Upper lobe of left lung (tissue), 6 donors: ENCODE measurements around the gene OSBPL3. TPM values are rescaled to one million over a fixed set of nuclear protein-coding genes. Genes with fewer than 3 reads are reported as not detected.

Source experiments
- ATAC-seq, 2 donors: fragments of 200-7000 bp; cut with Tn5 transposase; one replicate each; pipeline ENCODE4 v1.9.1; 2022; ENCODE audit warnings: mild to moderate bottlenecking in 2 of 2, moderate library complexity in 2 of 2; ENCODE audit not compliant: low FRiP score in 2 of 2
- DNase-seq, 2 donors: peaks; one replicate each; pipeline ENCODE4 v3.0.0-alpha.2; 2019 to 2020
- H3K27ac ChIP-seq, 4 donors: fragments of 200-600 bp; sonication (generic); one replicate each; pipeline ENCODE4 v1.5.1; 2016 to 2019
- H3K27me3 ChIP-seq, 4 donors: fragments of 200-600 bp; sonication (generic); one replicate each; pipeline ENCODE4 v1.5.1; 2017 to 2019
- H3K36me3 ChIP-seq, 4 donors: fragments of 200-600 bp; sonication (generic); one replicate each; pipeline ENCODE4 v1.5.1; 2016 to 2019
- H3K4me1 ChIP-seq, 4 donors: fragments of 200-600 bp; sonication (generic); one replicate each; pipeline ENCODE4 v1.5.1; 2018 to 2019
- H3K4me3 ChIP-seq, 4 donors: fragments of 200-600 bp; sonication (generic); one replicate each; pipeline ENCODE4 v1.5.1; 2017 to 2019; ENCODE audit warnings: mild to moderate bottlenecking in 2 of 4, moderate library complexity in 1 of 4
- H3K9me3 ChIP-seq, 4 donors: fragments of 200-600 bp; sonication (generic); one replicate each; pipeline ENCODE4 v1.5.1; 2018 to 2019
- CTCF ChIP-seq, 6 experiments: fragments of 450-650 bp in 4 of 6; fragments of 200-600 bp in 2 of 6; sonication (generic) in 2 of 6; IDR thresholded peaks; one replicate each; pipeline ENCODE4 v1.5.1; 2016 to 2019; ENCODE audit warnings: antibody characterized with exemption in 6 of 6
- EP300 ChIP-seq, 4 donors: sonication (generic); formaldehyde crosslinking; IDR thresholded peaks; one replicate each; pipeline ENCODE4 v1.5.1; 2017; ENCODE audit warnings: antibody characterized with exemption in 4 of 4, control low read depth in 2 of 4
- POLR2A ChIP-seq, 4 donors: fragments of 450-650 bp; IDR thresholded peaks; one replicate each; pipeline ENCODE4 v1.5.1; 2016 to 2017; ENCODE audit warnings: antibody characterized with exemption in 4 of 4, mild to moderate bottlenecking in 2 of 4
- POLR2AphosphoS5 ChIP-seq, 2 donors: sonication (generic); formaldehyde crosslinking; IDR thresholded peaks; one replicate each; pipeline ENCODE4 v1.5.1; 2017; ENCODE audit warnings: antibody characterized with exemption in 2 of 2
- WGBS, 2 donors: methylation state at CpG; one replicate each; pipeline ENCODE4 v1.1.5; 2017 to 2018; 5-methylcytosine and 5-hydroxymethylcytosine counted together
- total RNA-seq, 6 donors: library from RNA; depleted of rRNA in 4 of 6; stranded (reverse); fragments of >200 nt in 4 of 6; gene quantifications; one replicate each; pipeline versions ENCODE4 v1.1.0 to v1.2.1, GENCODE V29; 2016 to 2021
- donor health status: DM: no; HTN: no; CAD: no; lungs with moderate emphysema.
- donor health status: DM: no; HTN: yes; CAD: no; lungs with severe emphysema.

The OSBPL3 gene
- total RNA-seq, 6 donors from 2014 or later: 17.5 to 55.5 (median 21.7) TPM

- Histone ChIP-seq H3K4me1 (no peaks in the 10 kb centered on the region), H3K36me3 (no peaks in the 10 kb centered on the region), H3K4me3 (no peak overlapping the region), H3K27me3 (no peaks in the 10 kb centered on the region), H3K9me3 (no peaks in the 10 kb centered on the region), H3K27ac (peak overlapping the region in 2 of 4 donors; percentile 18 to 53)
- ATAC-seq (peak in 1 of 2 donors; percentile 44), DNase-seq (no peak)
- 66 to 73% methylated on average over 4 of the region's 4 CpGs for WGBS, 2 donors
- no peak for TF ChIP-seq CTCF (IDR thresholded peaks at IDR 0.05)
- no peak for TF ChIP-seq POLR2AphosphoS5 (IDR thresholded peaks at IDR 0.05)
- TF ChIP-seq POLR2A (IDR thresholded peaks at IDR 0.05): no peak
- TF ChIP-seq EP300 (IDR thresholded peaks at IDR 0.05): no peak
Observed at GRCh38 chr7:24786306-24786705, 193.7 kb downstream of the OSBPL3 start.

- no peak overlapping the region for H3K27ac ChIP-seq
- no peak for TF ChIP-seq POLR2AphosphoS5 (IDR thresholded peaks at IDR 0.05)
- no peak for TF ChIP-seq EP300 (IDR thresholded peaks at IDR 0.05)
- TF ChIP-seq POLR2A (IDR thresholded peaks at IDR 0.05): no peak
- no peak for TF ChIP-seq CTCF (IDR thresholded peaks at IDR 0.05)
- no peak overlapping the region for H3K4me3 ChIP-seq
- WGBS, 2 donors: 88 to 91% methylated on average over 5 of the region's 5 CpGs
- H3K27me3 ChIP-seq: no peaks in the 10 kb centered on the region
- H3K4me1 ChIP-seq: no peaks in the 10 kb centered on the region
- H3K9me3 ChIP-seq: no peaks in the 10 kb centered on the region
- ATAC-seq (no peak), DNase-seq (no peak)
- H3K36me3 ChIP-seq: no peaks in the 10 kb centered on the region
Observed at GRCh38 chr7:24784277-24784676, 195.7 kb downstream of the OSBPL3 start.

- Histone ChIP-seq H3K36me3 (no peaks in the 10 kb centered on the region), H3K9me3 (no peaks in the 10 kb centered on the region), H3K27me3 (no peaks in the 10 kb centered on the region), H3K4me1 (no peaks in the 10 kb centered on the region), H3K4me3 (no peak overlapping the region), H3K27ac (no peak overlapping the region)
- ATAC-seq (no peak), DNase-seq (no peak)
- 77 to 93% methylated on average over 2 of the region's 2 CpGs for WGBS, 2 donors
- TF ChIP-seq CTCF (IDR thresholded peaks at IDR 0.05): no peak
- no peak for TF ChIP-seq POLR2AphosphoS5 (IDR thresholded peaks at IDR 0.05)
- TF ChIP-seq EP300 (IDR thresholded peaks at IDR 0.05): no peak
- no peak for TF ChIP-seq POLR2A (IDR thresholded peaks at IDR 0.05)
Observed at GRCh38 chr7:24783698-24784097, 196.3 kb downstream of the OSBPL3 start.

- Histone ChIP-seq H3K27me3 (no peaks in the 10 kb centered on the region), H3K9me3 (no peaks in the 10 kb centered on the region), H3K27ac (no peak overlapping the region), H3K4me1 (no peaks in the 10 kb centered on the region), H3K36me3 (no peaks in the 10 kb centered on the region), H3K4me3 (no peak overlapping the region)
- DNase-seq (peak in 1 of 2 donors; percentile 56), ATAC-seq (peak; percentile 34 to 55)
- TF ChIP-seq POLR2A (IDR thresholded peaks at IDR 0.05): peak in 1 of 4 donors; percentile 32
- TF ChIP-seq POLR2AphosphoS5 (IDR thresholded peaks at IDR 0.05): no peak
- 60 to 89% methylated on average over 4 of the region's 4 CpGs for WGBS, 2 donors
Observed at GRCh38 chr7:24781106-24781505, 198.9 kb downstream of the OSBPL3 start.

- Histone ChIP-seq H3K27ac (peak overlapping the region in 1 of 4 donors; percentile 32), H3K36me3 (no peaks in the 10 kb centered on the region), H3K9me3 (no peaks in the 10 kb centered on the region), H3K4me3 (no peak overlapping the region), H3K27me3 (no peaks in the 10 kb centered on the region), H3K4me1 (no peaks in the 10 kb centered on the region)
- DNase-seq (no peak), ATAC-seq (no peak)
- WGBS, 2 donors: 65 to 86% methylated on average over 2 of the region's 2 CpGs
- no peak for TF ChIP-seq CTCF (IDR thresholded peaks at IDR 0.05)
- TF ChIP-seq POLR2AphosphoS5 (IDR thresholded peaks at IDR 0.05): no peak
- no peak for TF ChIP-seq POLR2A (IDR thresholded peaks at IDR 0.05)
- TF ChIP-seq EP300 (IDR thresholded peaks at IDR 0.05): no peak
Observed at GRCh38 chr7:24779283-24779655, 200.7 kb downstream of the OSBPL3 start.
